ENCODE measurements around the gene TNKS2. TPM values are rescaled to one million over a fixed set of nuclear protein-coding genes. Genes with fewer than 3 reads are reported as not detected.

The TNKS2 gene
- total RNA-seq, 2 donors from 2014 or later, result 19.6 to 21.8 TPM

DNA sequence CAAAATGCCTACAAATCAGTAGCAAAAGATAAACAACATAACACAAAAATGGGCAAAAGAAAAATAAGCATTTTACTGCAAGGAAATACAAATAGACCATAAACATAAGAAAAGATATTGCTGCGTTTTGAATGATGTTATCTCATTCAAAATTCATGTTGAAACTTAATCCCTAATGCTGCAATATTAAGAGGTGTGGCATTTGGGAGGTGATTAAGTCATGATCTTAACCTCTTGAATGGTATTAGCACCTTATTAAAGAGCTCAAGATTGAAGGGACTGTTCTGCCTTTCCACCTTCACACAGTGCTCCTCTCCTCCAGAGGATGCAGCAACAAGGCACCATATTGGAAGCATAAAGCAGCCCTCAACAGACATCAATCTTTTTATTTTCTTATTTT lies 12.4 kb upstream of the TNKS2 start:
- Histone ChIP-seq H3K36me3 (no peaks in the 10 kb centered on the region), H3K4me3 (no peak overlapping the region), H3K27me3 (no peaks in the 10 kb centered on the region), H3K4me1 (no peaks in the 10 kb centered on the region), H3K27ac (no peak overlapping the region), H3K9me3 (no peaks in the 10 kb centered on the region)
- TF ChIP-seq, protein P1, sequence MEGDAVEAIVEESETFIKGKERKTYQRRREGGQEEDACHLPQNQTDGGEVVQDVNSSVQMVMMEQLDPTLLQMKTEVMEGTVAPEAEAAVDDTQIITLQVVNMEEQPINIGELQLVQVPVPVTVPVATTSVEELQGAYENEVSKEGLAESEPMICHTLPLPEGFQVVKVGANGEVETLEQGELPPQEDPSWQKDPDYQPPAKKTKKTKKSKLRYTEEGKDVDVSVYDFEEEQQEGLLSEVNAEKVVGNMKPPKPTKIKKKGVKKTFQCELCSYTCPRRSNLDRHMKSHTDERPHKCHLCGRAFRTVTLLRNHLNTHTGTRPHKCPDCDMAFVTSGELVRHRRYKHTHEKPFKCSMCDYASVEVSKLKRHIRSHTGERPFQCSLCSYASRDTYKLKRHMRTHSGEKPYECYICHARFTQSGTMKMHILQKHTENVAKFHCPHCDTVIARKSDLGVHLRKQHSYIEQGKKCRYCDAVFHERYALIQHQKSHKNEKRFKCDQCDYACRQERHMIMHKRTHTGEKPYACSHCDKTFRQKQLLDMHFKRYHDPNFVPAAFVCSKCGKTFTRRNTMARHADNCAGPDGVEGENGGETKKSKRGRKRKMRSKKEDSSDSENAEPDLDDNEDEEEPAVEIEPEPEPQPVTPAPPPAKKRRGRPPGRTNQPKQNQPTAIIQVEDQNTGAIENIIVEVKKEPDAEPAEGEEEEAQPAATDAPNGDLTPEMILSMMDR (IDR thresholded peaks at IDR 0.05), result no peak
- no peak for DNase-seq (ENCODE audit: low spot score)

DNA sequence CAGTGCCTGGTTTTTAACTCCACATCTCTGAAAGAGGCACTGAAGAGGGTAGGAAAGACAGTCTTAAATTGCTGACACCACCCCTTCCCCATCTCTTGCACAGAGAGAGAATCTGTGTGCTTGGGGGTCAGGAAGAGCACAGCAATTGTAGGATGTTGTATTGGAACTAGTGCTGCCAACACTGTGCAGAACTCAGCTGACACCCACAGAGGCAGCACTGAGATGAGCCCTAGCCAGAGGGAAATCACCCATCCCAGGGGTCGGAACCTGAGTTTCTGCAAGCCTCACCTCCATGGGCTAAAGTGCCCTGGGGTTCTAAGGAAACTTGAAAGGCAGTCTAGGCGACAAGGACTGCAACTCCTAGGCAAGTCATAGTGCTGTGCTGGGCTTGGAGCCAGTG lies 11.0 kb upstream of the TNKS2 start:
- no peaks in the 10 kb centered on the region for H3K4me1 ChIP-seq
- TF ChIP-seq, protein P1 (IDR thresholded peaks at IDR 0.05), result no peak
- no peaks in the 10 kb centered on the region for H3K27me3 ChIP-seq
- no peaks in the 10 kb centered on the region for H3K36me3 ChIP-seq
- H3K27ac ChIP-seq, result no peak overlapping the region
- no peaks in the 10 kb centered on the region for H3K9me3 ChIP-seq
- H3K4me3 ChIP-seq, result no peak overlapping the region
- no peak for DNase-seq (ENCODE audit: low spot score)

GRCh38 chr10:91787810-91788209 lies 10.4 kb upstream of the TNKS2 start:
- no peaks in the 10 kb centered on the region for H3K9me3 ChIP-seq
- DNase-seq (ENCODE audit: low spot score), result no peak
- no peaks in the 10 kb centered on the region for H3K4me1 ChIP-seq
- TF ChIP-seq, protein P1 (IDR thresholded peaks at IDR 0.05), result no peak
- H3K27me3 ChIP-seq, result no peaks in the 10 kb centered on the region
- no peaks in the 10 kb centered on the region for H3K36me3 ChIP-seq
- no peak overlapping the region for H3K27ac ChIP-seq
- H3K4me3 ChIP-seq, result no peak overlapping the region

GRCh38 chr10:91788527-91788926 lies 9.7 kb upstream of the TNKS2 start:
- Histone ChIP-seq H3K4me3 (no peak overlapping the region), H3K4me1 (no peaks in the 10 kb centered on the region), H3K9me3 (no peaks in the 10 kb centered on the region), H3K36me3 (no peaks in the 10 kb centered on the region), H3K27ac (no peak overlapping the region), H3K27me3 (no peaks in the 10 kb centered on the region)
- TF ChIP-seq, protein P1 (IDR thresholded peaks at IDR 0.05), result no peak
- DNase-seq (ENCODE audit: low spot score), result no peak

DNA sequence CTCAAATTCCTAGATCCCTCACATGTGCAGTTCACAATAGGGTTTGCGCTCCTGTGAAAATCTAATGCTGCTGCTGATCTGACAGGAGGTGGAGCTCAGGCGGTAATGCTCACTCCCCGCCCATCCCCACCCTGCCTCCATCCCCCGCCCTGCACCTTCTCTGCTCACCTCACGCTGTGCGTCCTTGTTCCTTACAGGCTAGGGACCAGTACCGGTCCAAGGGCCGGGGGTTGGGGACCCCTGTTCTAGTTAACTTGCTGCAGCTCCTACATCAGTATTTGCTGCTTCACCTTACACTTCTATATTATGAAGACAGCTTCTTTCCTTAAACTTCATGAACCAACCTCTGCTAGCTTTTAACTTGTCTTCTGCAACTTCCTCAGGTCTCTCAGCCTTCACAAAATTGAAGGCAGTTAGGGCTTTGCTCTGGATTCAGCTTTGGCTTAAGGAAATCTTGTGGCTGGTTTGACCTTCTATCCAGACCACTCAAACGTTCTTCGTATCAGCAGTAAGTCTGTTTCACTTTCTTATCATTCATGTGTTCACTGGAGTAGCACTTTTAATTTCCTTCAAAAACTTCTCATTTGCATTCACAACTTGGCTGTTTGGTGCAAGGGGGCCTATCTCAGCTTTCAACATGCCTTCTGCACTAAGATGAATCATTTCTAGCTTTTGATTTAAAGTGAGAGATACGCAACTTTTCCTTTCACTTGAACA lies 1.7 kb upstream of the TNKS2 start:
- Histone ChIP-seq H3K4me1 (peaks cover 0 to 37% of the 10 kb centered on the region in 2 donors), H3K27ac (peak overlapping the region; percentile 95 to 96), H3K27me3 (no peaks in the 10 kb centered on the region), H3K4me3 (peak overlapping the region; percentile 91), H3K36me3 (no peaks in the 10 kb centered on the region), H3K9me3 (no peaks in the 10 kb centered on the region)
- TF ChIP-seq, protein P1 (IDR thresholded peaks at IDR 0.05), result no peak
- no peak for DNase-seq (ENCODE audit: low spot score)
